Body of pancreas (tissue), 4 donors: ENCODE data around the gene AHI1.

Experiments used
- CTCF ChIP-seq, 7 experiments: fragments of 450-650 bp in 4 of 7; fragments of 200-600 bp in 3 of 7; sonication (generic) in 3 of 7; IDR thresholded peaks; one replicate each; pipeline ENCODE4 v1.5.1; 2016 to 2019; ENCODE audit warnings: antibody characterized with exemption in 7 of 7
- POLR2A ChIP-seq, 3 donors: fragments of 450-650 bp; IDR thresholded peaks; one replicate each; pipeline ENCODE4 v1.6.1; 2016; ENCODE audit warnings: antibody characterized with exemption in 3 of 3, mild to moderate bottlenecking in 2 of 3

GRCh38 chr6:135243871-135244796, 253.4 kb downstream of the AHI1 start:
- TF ChIP-seq CTCF (IDR thresholded peaks at IDR 0.05) (no peak), POLR2A (IDR thresholded peaks at IDR 0.05) (no peak)
